ENCODE results near the gene DTNBP1. TPM values are rescaled to one million over a fixed set of nuclear protein-coding genes. Genes with fewer than 3 reads are reported as not detected.

Gene DTNBP1
- total RNA-seq, 6 experiments from 2014 or later, result 3.4 to 8.6 (median 5.7) TPM

DNA sequence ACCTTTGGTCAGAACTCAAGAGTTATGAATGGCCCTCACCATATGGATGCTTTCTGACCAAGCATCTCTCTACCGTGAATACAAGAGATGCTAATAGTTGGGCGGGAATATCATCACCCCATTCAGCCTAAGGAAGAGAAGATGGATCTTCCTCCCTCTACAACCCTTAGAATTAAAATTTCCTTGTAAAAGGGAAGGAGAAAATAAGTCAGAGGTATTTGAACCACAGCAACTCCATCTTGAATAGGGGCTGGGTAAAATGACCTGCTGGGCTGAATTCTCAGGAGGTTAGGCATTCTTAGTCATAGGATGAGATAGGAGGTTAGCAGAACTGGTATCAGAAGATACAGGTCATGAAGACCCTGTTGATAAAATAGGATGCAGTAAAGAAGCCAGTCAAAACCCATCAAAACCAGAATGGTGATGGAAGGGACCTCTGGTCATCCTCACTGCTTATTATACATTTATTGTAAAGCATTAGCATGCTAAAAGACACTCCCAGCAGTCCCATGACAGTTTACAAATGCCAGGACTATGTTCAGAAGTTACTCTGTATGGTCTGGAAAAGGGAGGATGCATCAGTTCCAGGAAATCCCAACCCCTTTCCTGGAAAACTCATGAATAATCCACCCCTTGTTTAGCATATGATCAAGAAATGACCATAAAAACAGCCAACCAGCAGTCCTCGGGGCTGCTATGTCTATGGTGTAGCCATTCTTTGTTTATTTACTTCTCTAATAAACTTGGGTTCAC, 101.2 kb downstream of the DTNBP1 start:
- DNase-seq (no peak), ATAC-seq (no peak)
- TF ChIP-seq, protein P1, sequence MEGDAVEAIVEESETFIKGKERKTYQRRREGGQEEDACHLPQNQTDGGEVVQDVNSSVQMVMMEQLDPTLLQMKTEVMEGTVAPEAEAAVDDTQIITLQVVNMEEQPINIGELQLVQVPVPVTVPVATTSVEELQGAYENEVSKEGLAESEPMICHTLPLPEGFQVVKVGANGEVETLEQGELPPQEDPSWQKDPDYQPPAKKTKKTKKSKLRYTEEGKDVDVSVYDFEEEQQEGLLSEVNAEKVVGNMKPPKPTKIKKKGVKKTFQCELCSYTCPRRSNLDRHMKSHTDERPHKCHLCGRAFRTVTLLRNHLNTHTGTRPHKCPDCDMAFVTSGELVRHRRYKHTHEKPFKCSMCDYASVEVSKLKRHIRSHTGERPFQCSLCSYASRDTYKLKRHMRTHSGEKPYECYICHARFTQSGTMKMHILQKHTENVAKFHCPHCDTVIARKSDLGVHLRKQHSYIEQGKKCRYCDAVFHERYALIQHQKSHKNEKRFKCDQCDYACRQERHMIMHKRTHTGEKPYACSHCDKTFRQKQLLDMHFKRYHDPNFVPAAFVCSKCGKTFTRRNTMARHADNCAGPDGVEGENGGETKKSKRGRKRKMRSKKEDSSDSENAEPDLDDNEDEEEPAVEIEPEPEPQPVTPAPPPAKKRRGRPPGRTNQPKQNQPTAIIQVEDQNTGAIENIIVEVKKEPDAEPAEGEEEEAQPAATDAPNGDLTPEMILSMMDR (IDR thresholded peaks at IDR 0.05), result no peak
- no peak for TF ChIP-seq POLR2A (IDR thresholded peaks at IDR 0.05)
- intact Hi-C loops (cut with DNase I), result no loop called here
- no peaks in the 10 kb centered on the region for H3K9me3 ChIP-seq
- H3K4me3 ChIP-seq, result no peak overlapping the region
- no peak overlapping the region for H3K27ac ChIP-seq
- H3K36me3 ChIP-seq, result no peaks in the 10 kb centered on the region
- WGBS (ENCODE audit: insufficient coverage, low coverage, low lambda C conversion rate, missing lambda C conversion rate), result 87% methylated on average over 3 of the region's 3 CpGs
- no peaks in the 10 kb centered on the region for H3K27me3 ChIP-seq
- no peaks in the 10 kb centered on the region for H3K4me1 ChIP-seq

DNA sequence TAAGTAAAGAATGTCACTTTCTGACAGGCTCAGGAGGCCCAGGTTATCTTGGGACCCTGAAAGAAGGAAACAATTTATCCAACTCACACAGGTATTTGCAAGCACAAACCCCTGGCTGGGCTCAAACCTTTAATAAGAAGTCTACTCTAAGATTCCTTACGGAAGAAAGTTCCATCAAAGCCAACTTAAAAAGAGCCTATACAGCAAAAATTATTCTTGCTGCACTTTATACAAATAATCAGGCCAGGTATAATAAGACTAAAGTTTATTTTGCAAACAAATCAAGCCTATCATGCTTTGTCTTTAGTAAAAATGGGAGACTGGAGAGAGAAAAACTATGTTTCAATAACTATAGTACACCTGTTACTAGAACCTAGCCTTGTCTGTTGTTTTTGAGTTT, 102.1 kb downstream of the DTNBP1 start:
- intact Hi-C loops (cut with DNase I), result no loop called here
- WGBS (ENCODE audit: insufficient coverage, low coverage, low lambda C conversion rate, missing lambda C conversion rate), result 100% methylated on average over 1 of the region's 1 CpG
- Histone ChIP-seq H3K4me3 (no peak overlapping the region), H3K4me1 (no peaks in the 10 kb centered on the region), H3K36me3 (no peaks in the 10 kb centered on the region), H3K27ac (no peak overlapping the region), H3K27me3 (no peaks in the 10 kb centered on the region), H3K9me3 (no peaks in the 10 kb centered on the region)
- TF ChIP-seq, protein P1 (IDR thresholded peaks at IDR 0.05), result no peak
- no peak for TF ChIP-seq POLR2A (IDR thresholded peaks at IDR 0.05)
- ATAC-seq (no peak), DNase-seq (no peak)

DNA sequence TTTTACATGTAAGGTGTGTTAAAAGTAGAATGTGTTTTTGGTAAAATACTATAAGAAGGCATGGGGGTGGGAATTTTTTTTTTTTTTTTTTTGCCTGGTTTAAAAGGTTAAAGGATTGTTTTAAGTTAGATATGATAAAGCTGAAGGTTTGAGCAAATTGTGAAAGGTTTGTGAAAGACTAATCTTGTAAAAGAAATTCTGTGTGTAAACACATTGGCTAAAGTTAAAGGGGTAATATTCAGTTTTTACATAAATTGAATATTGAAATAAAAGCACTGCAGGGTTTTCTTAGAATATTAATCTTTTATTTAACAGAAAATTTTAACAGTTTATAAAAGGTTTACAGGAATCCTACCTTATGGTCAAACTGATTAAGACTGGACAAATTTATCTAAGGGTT, 105.7 kb downstream of the DTNBP1 start:
- intact Hi-C loops (cut with DNase I), result no loop called here
- no peaks in the 10 kb centered on the region for H3K9me3 ChIP-seq
- no peaks in the 10 kb centered on the region for H3K36me3 ChIP-seq
- no peak overlapping the region for H3K27ac ChIP-seq
- ATAC-seq (no peak), DNase-seq (no peak)
- H3K4me3 ChIP-seq, result no peak overlapping the region
- no peaks in the 10 kb centered on the region for H3K27me3 ChIP-seq
- no peak for TF ChIP-seq POLR2A (IDR thresholded peaks at IDR 0.05)
- TF ChIP-seq, protein P1 (IDR thresholded peaks at IDR 0.05), result no peak
- no peaks in the 10 kb centered on the region for H3K4me1 ChIP-seq

DNA sequence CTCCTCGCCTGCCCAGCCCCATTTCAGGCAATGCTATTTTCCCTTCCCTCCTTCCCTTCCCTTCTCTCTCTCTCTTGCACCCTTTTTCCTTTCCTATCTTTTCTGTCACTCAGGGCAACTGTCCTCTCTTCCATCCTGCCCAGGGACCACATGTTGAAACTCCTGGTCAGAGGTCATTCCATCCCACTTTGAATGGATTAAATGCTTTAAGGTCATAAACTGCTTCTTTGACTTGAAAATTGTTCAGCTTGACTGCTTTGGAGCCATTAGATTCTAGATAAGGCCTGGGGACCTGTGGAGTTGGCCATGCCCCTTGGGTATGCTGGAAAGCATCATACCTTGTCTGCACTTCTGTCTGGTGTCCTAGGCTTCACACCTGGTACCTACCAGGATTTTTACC, 106.1 kb downstream of the DTNBP1 start:
- no peak overlapping the region for H3K27ac ChIP-seq
- no peak overlapping the region for H3K4me3 ChIP-seq
- H3K36me3 ChIP-seq, result no peaks in the 10 kb centered on the region
- H3K9me3 ChIP-seq, result no peaks in the 10 kb centered on the region
- intact Hi-C loops (cut with DNase I), result no loop called here
- no peak for TF ChIP-seq POLR2A (IDR thresholded peaks at IDR 0.05)
- TF ChIP-seq, protein P1 (IDR thresholded peaks at IDR 0.05), result no peak
- H3K27me3 ChIP-seq, result no peaks in the 10 kb centered on the region
- 100% methylated on average over 1 of the region's 1 CpG for WGBS (ENCODE audit: insufficient coverage, low coverage, low lambda C conversion rate, missing lambda C conversion rate)
- H3K4me1 ChIP-seq, result no peaks in the 10 kb centered on the region
- ATAC-seq, result peak in 1 of 4 donors; percentile 31
- DNase-seq, result no peak
